Neural crest cell (in vitro differentiated cells): ENCODE results near the gene ERG. TPM values are rescaled to one million over a fixed set of nuclear protein-coding genes. Genes with fewer than 3 reads are reported as not detected.

Source experiments
- DNase-seq: peaks from one replicate; pipeline ENCODE4 v3.0.0; 2021; ENCODE audit warnings: low read depth, mixed read lengths, low spot score
- H3K27ac Mint-ChIP-seq: one replicate; pipeline ENCODE4 v1.8.0; 2021; ENCODE audit warnings: mild to moderate bottlenecking, mixed read lengths; ENCODE audit not compliant: unreplicated experiment
- H3K27me3 Mint-ChIP-seq: 2 replicates; pipeline ENCODE4 v1.8.0; 2021; ENCODE audit warnings: low read depth, mild to moderate bottlenecking, mixed read lengths
- H3K36me3 Mint-ChIP-seq: 2 replicates; pipeline ENCODE4 v1.8.0; 2021; ENCODE audit warnings: low read depth, mild to moderate bottlenecking, mixed read lengths
- H3K4me1 Mint-ChIP-seq: 2 replicates; pipeline ENCODE4 v1.8.0; 2021; ENCODE audit warnings: mixed read lengths
- H3K4me3 Mint-ChIP-seq: one replicate; pipeline ENCODE4 v1.8.0; 2021; ENCODE audit warnings: mild to moderate bottlenecking, mixed read lengths
- H3K9me3 Mint-ChIP-seq: 2 replicates; pipeline ENCODE4 v1.8.0; 2021; ENCODE audit warnings: mixed read lengths
- CTCF ChIP-seq: fragments of 200-600 bp; sonication (generic); conservative IDR thresholded peaks from 2 replicates; pipeline ENCODE4 v1.5.0; 2021; ENCODE audit warnings: antibody characterized with exemption, mild to moderate bottlenecking
- total RNA-seq: library from RNA; stranded (reverse); gene quantifications from 2 replicates; pipeline ENCODE4 v1.2.1, GENCODE V29; 2021

ERG gene
- total RNA-seq, 1 donor from 2014 or later, result 0.19 TPM

GRCh38 chr21:38533887-38534286 is 35.6 kb upstream of the ERG start:
- TF ChIP-seq CTCF, result no peak
- Mint-ChIP-seq H3K4me1 (peaks cover 13% of the 10 kb centered on the region), H3K9me3 (peaks cover 3% of the 10 kb centered on the region), H3K27me3 (no peaks in the 10 kb centered on the region), H3K4me3 (no peak overlapping the region), H3K36me3 (no peaks in the 10 kb centered on the region), H3K27ac (no peak overlapping the region)
- DNase-seq, result no peak

- no peaks in the 10 kb centered on the region for H3K27me3 Mint-ChIP-seq
- peaks cover 3% of the 10 kb centered on the region for H3K9me3 Mint-ChIP-seq
- H3K4me3 Mint-ChIP-seq, result no peak overlapping the region
- DNase-seq, result no peak
- TF ChIP-seq CTCF, result no peak
- no peak overlapping the region for H3K27ac Mint-ChIP-seq
- H3K4me1 Mint-ChIP-seq, result peaks cover 17% of the 10 kb centered on the region
- H3K36me3 Mint-ChIP-seq, result no peaks in the 10 kb centered on the region
Observed at GRCh38 chr21:38531591-38531990, 33.3 kb upstream of the ERG start.

GRCh38 chr21:38531039-38531541 is 32.8 kb upstream of the ERG start:
- no peak overlapping the region for H3K27ac Mint-ChIP-seq
- no peak for TF ChIP-seq CTCF
- H3K4me3 Mint-ChIP-seq, result no peak overlapping the region
- H3K27me3 Mint-ChIP-seq, result no peaks in the 10 kb centered on the region
- no peaks in the 10 kb centered on the region for H3K36me3 Mint-ChIP-seq
- H3K4me1 Mint-ChIP-seq, result peaks cover 17% of the 10 kb centered on the region
- DNase-seq, result no peak
- H3K9me3 Mint-ChIP-seq, result peaks cover 3% of the 10 kb centered on the region

- Mint-ChIP-seq H3K9me3 (peaks cover 3% of the 10 kb centered on the region), H3K4me1 (peaks cover 10% of the 10 kb centered on the region), H3K4me3 (no peak overlapping the region), H3K27ac (no peak overlapping the region), H3K27me3 (peaks cover 2% of the 10 kb centered on the region), H3K36me3 (no peaks in the 10 kb centered on the region)
- DNase-seq, result no peak
- no peak for TF ChIP-seq CTCF
Observed at GRCh38 chr21:38527737-38528136, 29.5 kb upstream of the ERG start.

GRCh38 chr21:38525454-38525853 is 27.2 kb upstream of the ERG start:
- Mint-ChIP-seq H3K9me3 (peaks cover 3% of the 10 kb centered on the region), H3K27ac (no peak overlapping the region), H3K36me3 (no peaks in the 10 kb centered on the region), H3K27me3 (peaks cover 2% of the 10 kb centered on the region), H3K4me3 (no peak overlapping the region), H3K4me1 (peaks cover 4% of the 10 kb centered on the region)
- no peak for DNase-seq
- TF ChIP-seq CTCF, result no peak
